RPMI8226 (cell line): ENCODE results near the gene SEPTIN10.
"Not testable (repeated sequence)": the region's sequence is repeated elsewhere in the genome, so short reads cannot be mapped to it uniquely, and the experiment has no call there.

ENCODE experiments used
- DNase-seq: peaks from one replicate; pipeline ENCODE4 v3.0.0-alpha.2; 2015

The SEPTIN10 gene

GRCh38 chr2:109542384-109542783, 71.4 kb downstream of the SEPTIN10 start:
- DNase-seq = no peak

DNA sequence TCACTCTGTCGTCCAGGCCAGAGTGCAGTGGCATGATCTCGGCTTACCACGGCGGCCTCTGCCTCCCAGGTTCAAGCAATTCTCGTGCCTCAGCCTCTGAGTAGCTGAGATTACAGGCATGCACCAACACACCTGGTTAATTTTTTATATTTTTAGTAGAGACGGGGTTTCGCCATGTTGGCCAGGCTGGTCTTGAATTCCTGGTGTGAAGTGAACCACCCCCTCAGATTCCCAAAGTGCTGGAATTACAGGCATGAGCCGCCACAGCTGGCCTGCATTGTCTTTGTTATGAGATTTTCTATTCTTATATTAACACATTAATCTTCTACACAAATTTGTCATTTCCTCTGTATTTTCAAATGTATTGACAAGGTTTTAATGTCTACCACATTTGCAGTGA, 75.2 kb downstream of the SEPTIN10 start:
- no peak for DNase-seq

GRCh38 chr2:109537565-109538222, 76.1 kb downstream of the SEPTIN10 start:
- DNase-seq = no peak

- DNase-seq = not testable (repeated sequence)
Measured at GRCh38 chr2:109536556-109536955, 77.2 kb downstream of the SEPTIN10 start.

- DNase-seq = no peak
Measured at GRCh38 chr2:109535217-109535946, 78.4 kb downstream of the SEPTIN10 start.

DNA sequence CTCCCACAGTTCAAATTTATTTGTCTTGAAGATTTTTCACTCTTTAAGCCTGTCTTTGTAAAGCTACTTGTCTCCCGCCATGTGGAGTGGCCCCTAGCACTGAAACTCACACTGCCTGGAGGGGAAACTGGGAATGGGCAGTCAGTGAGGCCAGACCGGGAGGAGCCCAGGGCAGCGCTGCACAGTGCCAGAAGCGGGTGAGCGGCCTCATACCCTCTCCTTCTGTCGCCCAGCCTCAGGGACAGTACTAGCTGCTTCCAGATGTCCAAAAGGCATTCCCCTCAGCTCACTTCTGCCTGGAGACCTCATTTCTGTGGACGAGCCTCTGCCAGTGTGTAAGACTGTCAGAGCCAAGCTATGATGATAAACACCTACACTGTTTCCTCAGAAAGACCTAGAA, 79.9 kb downstream of the SEPTIN10 start:
- no peak for DNase-seq

GRCh38 chr2:109532728-109533076, 81.1 kb downstream of the SEPTIN10 start:
- no peak for DNase-seq

GRCh38 chr2:109531896-109532727, 81.7 kb downstream of the SEPTIN10 start:
- no peak for DNase-seq

DNA sequence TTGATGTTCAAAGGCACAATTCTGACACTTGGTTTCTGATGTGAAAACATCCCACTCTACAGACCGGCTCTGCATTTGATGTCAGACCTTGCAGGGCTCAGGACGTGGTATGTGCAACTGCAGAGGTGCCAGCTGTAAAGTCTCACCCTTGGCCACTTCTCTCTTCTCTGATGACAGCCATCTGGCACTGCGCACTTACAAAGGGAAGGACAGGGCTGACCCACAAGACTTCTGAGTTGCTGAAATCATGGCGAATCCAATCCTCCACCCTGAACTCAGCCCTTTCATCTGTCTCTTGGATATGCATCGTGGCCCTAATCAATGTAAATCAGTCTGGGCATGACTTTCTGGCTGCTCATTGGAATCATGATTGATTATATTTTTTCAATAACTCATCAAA, 82.5 kb downstream of the SEPTIN10 start:
- no peak for DNase-seq

GRCh38 chr2:109530712-109531111, 83.1 kb downstream of the SEPTIN10 start:
- no peak for DNase-seq

DNA sequence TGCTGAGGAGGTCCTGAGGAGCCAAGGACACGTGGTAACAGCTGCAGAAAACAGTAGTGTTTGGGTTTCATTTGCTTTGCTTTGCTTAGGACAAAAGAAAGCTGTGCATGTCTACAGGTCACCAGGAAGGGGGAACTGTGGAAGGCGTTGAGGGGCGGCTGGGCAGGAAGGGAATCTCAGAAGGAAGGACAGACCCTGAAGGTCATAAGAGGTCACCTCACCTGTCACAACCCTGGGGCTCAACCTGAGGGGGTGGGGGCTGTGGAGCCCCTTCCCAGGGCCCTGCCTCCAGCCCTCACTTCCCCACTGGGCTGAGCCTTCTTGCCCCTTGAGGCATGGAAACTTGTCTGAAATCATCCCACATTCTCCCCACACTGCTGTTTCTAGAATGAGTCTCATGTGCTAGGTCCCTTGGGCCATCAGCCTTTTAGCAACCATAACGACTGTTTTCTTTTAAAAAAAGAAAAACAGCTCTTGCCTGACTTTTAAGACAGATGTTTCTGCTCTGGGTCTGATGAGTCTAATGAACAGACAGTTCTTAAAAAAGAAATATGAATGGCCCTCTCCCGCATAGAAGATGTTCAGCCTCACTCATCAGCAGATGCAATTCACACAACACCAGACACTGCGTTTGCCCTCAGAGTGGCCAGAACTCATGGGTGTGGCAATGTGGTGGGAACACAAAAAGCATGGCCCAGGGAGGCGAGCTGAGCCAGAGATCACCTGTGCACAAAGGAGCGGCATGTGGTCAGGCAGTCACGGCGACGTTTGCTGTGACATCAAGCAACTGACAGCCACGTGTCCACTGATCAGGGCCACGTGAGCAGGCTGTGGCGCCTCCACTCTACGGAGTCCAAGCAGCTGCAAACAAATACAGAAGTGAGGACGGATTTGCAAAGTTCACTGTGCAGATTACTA, 84.0 kb downstream of the SEPTIN10 start:
- DNase-seq = no peak

DNA sequence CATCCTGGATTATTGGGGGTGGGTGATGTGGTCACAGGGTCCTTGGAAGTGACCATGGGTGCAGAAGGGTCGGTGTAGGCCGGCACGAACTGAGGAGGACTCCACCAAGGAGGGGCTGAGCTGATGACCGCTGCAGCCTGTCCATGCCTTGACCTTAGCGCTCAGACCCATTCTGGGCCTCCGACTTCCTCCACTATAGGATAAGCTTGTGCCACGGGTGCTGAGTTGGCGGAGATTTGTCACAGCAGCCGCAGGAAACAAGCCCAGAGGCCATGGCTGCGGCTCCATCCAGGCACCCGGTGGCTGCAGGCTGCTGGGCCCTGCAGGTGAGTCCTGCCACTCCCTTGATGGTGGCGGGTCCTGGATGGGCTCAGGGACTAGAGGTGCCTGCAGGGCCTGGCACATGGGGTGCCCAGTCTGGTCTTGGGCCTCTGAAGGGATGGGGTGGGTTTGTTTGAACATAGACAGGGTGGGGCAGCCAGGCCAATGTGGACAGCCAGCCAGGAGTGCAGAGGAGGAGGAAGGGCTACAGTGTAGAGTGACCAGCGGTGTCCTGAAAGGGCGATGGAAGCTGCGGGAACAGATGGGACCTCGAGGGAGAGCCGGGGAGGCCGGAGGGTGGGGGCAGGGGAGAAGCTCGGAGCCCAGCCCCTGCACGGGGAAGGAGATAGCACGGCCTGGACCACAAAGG, 84.8 kb downstream of the SEPTIN10 start:
- no peak for DNase-seq

GRCh38 chr2:109527846-109528705, 85.7 kb downstream of the SEPTIN10 start:
- no peak for DNase-seq

DNA sequence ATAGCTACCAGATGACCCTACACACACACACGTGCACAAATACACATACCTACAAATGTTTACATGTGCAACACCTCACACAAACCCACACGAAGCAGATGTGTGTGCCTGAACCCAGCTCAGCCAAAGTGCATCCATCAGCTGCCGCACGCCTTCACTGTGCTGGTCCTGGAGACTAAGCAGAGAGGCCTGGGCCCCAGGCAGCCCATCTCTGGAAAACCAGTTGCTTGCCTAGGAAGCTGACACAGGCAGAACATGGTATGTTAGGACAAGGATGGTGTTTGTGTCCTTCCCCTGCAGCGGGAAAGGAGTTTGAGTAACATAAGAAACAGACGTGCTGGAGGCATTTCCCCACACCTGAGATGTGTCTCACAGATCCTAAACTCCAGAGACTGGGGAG, 86.7 kb downstream of the SEPTIN10 start:
- no peak for DNase-seq

DNA sequence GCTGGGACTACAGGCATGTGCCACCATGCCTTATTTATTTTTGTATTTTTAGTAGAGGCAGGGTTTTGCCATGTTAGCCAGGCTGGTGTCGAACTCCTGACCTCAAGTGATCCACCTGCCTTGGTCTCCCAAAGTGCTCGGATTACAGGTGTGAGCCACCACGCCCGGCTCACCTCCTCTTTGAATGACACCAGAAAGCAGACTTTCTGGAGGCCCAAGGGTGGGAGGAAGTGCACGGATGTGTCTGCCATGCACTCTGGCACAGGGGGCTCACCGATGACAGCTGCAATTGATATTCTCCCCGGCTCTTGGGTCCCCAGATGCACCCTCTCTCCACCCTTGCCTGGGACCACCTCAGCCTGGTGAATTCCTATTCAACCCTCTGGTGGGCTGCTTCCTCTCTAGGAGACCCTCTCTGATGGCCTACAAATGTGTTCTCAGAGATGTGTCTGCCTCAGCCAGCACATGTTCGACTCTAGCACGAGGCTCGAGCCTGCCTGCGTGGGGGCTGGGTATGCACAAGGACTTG, 87.3 kb downstream of the SEPTIN10 start:
- DNase-seq = no peak

GRCh38 chr2:109525836-109526235, 87.9 kb downstream of the SEPTIN10 start:
- no peak for DNase-seq

- no peak for DNase-seq
Measured at GRCh38 chr2:109523536-109524361, 90.0 kb downstream of the SEPTIN10 start.

DNA sequence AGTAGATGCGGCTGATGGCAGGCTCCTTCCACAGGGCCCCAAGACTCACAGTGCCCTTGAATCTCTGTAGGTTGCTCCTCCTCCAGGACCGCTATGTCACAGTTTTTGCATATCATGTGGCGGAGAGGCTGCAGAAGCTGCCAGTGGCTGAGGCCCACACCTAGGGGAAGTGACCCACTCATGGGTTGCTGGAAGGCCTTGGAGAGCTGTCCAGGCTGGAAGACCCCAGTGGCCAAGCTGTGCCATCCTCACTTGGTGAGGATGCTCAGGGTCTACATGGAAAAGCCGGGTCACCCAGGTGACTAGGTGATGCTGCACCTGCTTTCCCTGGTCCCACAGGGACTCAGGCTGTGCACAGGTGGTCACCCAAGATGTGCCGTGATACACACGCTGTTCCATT, 90.6 kb downstream of the SEPTIN10 start:
- DNase-seq = no peak

GRCh38 chr2:109522063-109522374, 91.7 kb downstream of the SEPTIN10 start:
- no peak for DNase-seq
